ENCODE results near the gene WIPF1. TPM values are rescaled to one million over a fixed set of nuclear protein-coding genes. Genes with fewer than 3 reads are reported as not detected.

Gene WIPF1
- polyA plus RNA-seq, 1 donor (not counting 4 experiments of a cell fraction or from before 2014, with no cell fraction given), result 0.16 TPM

GRCh38 chr2:174544802-174545201, 52.8 kb downstream of the WIPF1 start:
- TF ChIP-seq EZH2 (IDR thresholded peaks at IDR 0.05; ENCODE audit: low read length), result no peak
- TF ChIP-seq CTCF (optimal IDR thresholded peaks at IDR 0.05 in 1 of 3, IDR thresholded peaks at IDR 0.05 in 1 of 3, conservative IDR thresholded peaks at IDR 0.05 in 1 of 3; ENCODE audit: extremely low read depth in 1 of 3, insufficient read depth in 2 of 3, low read length in 3 of 3), result no peak
- H3K4me1 ChIP-seq (ENCODE audit: control insufficient read depth, extremely low read depth, insufficient read depth, low read length), result no peaks in the 10 kb centered on the region
- no peak overlapping the region for H3K4me2 ChIP-seq (ENCODE audit: control insufficient read depth, extremely low read depth, insufficient read depth, low read depth, low read length)
- H4K20me1 ChIP-seq (ENCODE audit: control insufficient read depth, extremely low read depth, insufficient read depth, low read length), result no peaks in the 10 kb centered on the region
- H3K36me3 ChIP-seq (ENCODE audit: control insufficient read depth in 2 of 2, extremely low read depth in 1 of 2, insufficient read depth in 2 of 2, low read length in 2 of 2), result no peaks in the 10 kb centered on the region
- no peak overlapping the region for H3K27ac ChIP-seq (ENCODE audit: control insufficient read depth, insufficient read depth, low read length)
- H3K27me3 ChIP-seq (ENCODE audit: control insufficient read depth, extremely low read depth, insufficient read depth, low read length), result no peaks in the 10 kb centered on the region
- DNase-seq (ENCODE audit: low read depth, low spot score) (no peak), FAIRE-seq (no peak)
- H3K9ac ChIP-seq (ENCODE audit: control insufficient read depth, extremely low read depth, insufficient read depth, low read length), result no peak overlapping the region
- dilution Hi-C loops (cut with MboI; ENCODE audit: extremely low pct_ligation_motif_present, low sequenced_read_pairs), result no loop called here
- H2AFZ ChIP-seq (ENCODE audit: control insufficient read depth, low read length), result no peak overlapping the region
- no peaks in the 10 kb centered on the region for H3K9me1 ChIP-seq (ENCODE audit: control insufficient read depth, extremely low read depth, insufficient read depth, low read length)
- no peaks in the 10 kb centered on the region for H3K79me2 ChIP-seq (ENCODE audit: control insufficient read depth, insufficient read depth, low read length)
- H3K4me3 ChIP-seq (ENCODE audit: control insufficient read depth in 2 of 3, extremely low read depth in 1 of 3, insufficient read depth in 2 of 3, low read depth in 1 of 3, low read length in 3 of 3), result no peak overlapping the region
- H3K9me3 ChIP-seq (ENCODE audit: control insufficient read depth, low read depth, low read length), result no peaks in the 10 kb centered on the region

- no peak for FAIRE-seq
- no peaks in the 10 kb centered on the region for H3K27me3 ChIP-seq (ENCODE audit: control insufficient read depth, extremely low read depth, insufficient read depth, low read length)
- H3K36me3 ChIP-seq (ENCODE audit: control insufficient read depth in 2 of 2, extremely low read depth in 1 of 2, insufficient read depth in 2 of 2, low read length in 2 of 2), result no peaks in the 10 kb centered on the region
- no peaks in the 10 kb centered on the region for H3K9me3 ChIP-seq (ENCODE audit: control insufficient read depth, low read depth, low read length)
- no peaks in the 10 kb centered on the region for H3K79me2 ChIP-seq (ENCODE audit: control insufficient read depth, insufficient read depth, low read length)
- dilution Hi-C loops (cut with MboI; ENCODE audit: extremely low pct_ligation_motif_present, low sequenced_read_pairs), result no loop called here
- no peak overlapping the region for H3K27ac ChIP-seq (ENCODE audit: control insufficient read depth, insufficient read depth, low read length)
- H3K4me1 ChIP-seq (ENCODE audit: control insufficient read depth, extremely low read depth, insufficient read depth, low read length), result peaks cover 5% of the 10 kb centered on the region
- no peak overlapping the region for H3K4me2 ChIP-seq (ENCODE audit: control insufficient read depth, extremely low read depth, insufficient read depth, low read depth, low read length)
- no peak for DNase-seq (ENCODE audit: low read depth, low spot score)
- H2AFZ ChIP-seq (ENCODE audit: control insufficient read depth, low read length), result no peak overlapping the region
- no peak overlapping the region for H3K9ac ChIP-seq (ENCODE audit: control insufficient read depth, extremely low read depth, insufficient read depth, low read length)
- no peaks in the 10 kb centered on the region for H4K20me1 ChIP-seq (ENCODE audit: control insufficient read depth, extremely low read depth, insufficient read depth, low read length)
- no peaks in the 10 kb centered on the region for H3K9me1 ChIP-seq (ENCODE audit: control insufficient read depth, extremely low read depth, insufficient read depth, low read length)
- H3K4me3 ChIP-seq (ENCODE audit: control insufficient read depth in 2 of 3, extremely low read depth in 1 of 3, insufficient read depth in 2 of 3, low read depth in 1 of 3, low read length in 3 of 3), result no peak overlapping the region
- TF ChIP-seq CTCF (optimal IDR thresholded peaks at IDR 0.05 in 1 of 3, IDR thresholded peaks at IDR 0.05 in 1 of 3, conservative IDR thresholded peaks at IDR 0.05 in 1 of 3; ENCODE audit: extremely low read depth in 1 of 3, insufficient read depth in 2 of 3, low read length in 3 of 3) (no peak), EZH2 (IDR thresholded peaks at IDR 0.05; ENCODE audit: low read length) (no peak)
Measured at GRCh38 chr2:174544156-174544555, 53.4 kb downstream of the WIPF1 start.

Data from keratinocyte (primary cell).